Erythroblast (primary cell): ENCODE measurements around the gene MIEF2.

Experiments
- GATA1 ChIP-seq: IDR thresholded peaks from 2 replicates; pipeline ENCODE4 v1.6.1; 2011; ENCODE audit warnings: low read depth, mild to moderate bottlenecking, control low read depth, low read length, moderate library complexity
- POLR2A ChIP-seq: IDR thresholded peaks from 2 replicates; pipeline ENCODE4 v1.6.1; 2011; ENCODE audit warnings: mild to moderate bottlenecking, low read length

DNA sequence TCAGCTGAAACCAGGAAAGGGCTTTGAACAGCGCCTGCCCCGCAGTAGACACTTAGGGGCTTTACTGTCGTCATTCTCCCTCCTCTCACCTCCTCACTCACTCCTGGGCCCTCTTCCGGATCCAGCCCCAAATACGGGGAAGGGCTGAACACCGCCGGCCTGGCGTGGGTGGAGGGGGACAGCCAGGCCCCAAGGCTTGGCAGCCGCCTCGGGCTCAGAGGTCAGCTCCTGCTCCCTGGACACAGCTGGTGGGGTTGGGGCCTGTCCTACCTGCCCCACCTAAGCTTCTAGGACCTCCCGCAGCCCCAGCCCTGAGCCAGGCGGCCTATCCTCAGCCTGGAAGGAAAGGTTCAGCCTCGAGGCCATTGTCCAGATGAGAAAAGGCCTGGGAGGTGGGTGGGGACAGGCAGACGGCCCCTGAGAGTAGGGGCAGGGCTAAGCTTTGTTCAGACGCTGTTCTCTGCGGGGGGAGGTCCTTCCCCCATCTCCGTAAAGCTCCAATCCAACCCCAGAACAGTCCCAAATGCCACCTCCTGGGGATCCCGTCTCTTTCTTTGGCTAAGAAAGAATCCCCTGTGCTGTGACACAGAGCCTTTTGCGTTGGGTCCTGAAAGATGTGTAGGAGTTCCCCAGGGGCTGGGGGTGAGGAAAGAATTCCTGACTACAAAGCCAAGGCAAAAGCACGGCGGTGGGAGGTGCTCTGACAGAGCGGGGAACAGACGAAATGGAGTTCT lies 35.9 kb upstream of the MIEF2 start:
- TF ChIP-seq POLR2A: no peak
- no peak for TF ChIP-seq GATA1
